Globus pallidus (tissue), 1 donor: ENCODE results near the gene SERGEF.
"Not testable (repeated sequence)": the region's sequence is repeated elsewhere in the genome, so short reads cannot be mapped to it uniquely, and the experiment has no call there.

Source experiments
- DNase-seq: peaks from one replicate; pipeline ENCODE4 v3.0.0-alpha.2; 2015; ENCODE audit warnings: low spot score

The SERGEF gene

GRCh38 chr11:18000128-18000527 lies 12.7 kb downstream of the SERGEF start:
- DNase-seq, result not testable (repeated sequence)

GRCh38 chr11:17992916-17993315 lies 19.9 kb downstream of the SERGEF start:
- DNase-seq, result no peak

- DNase-seq, result no peak
These were observed 20.9 kb downstream of the SERGEF start for GRCh38 chr11:17991783-17992433.

GRCh38 chr11:17989306-17989705 lies 23.5 kb downstream of the SERGEF start:
- DNase-seq, result no peak

- no peak for DNase-seq
These were observed 24.4 kb downstream of the SERGEF start for GRCh38 chr11:17988465-17988864.

DNA sequence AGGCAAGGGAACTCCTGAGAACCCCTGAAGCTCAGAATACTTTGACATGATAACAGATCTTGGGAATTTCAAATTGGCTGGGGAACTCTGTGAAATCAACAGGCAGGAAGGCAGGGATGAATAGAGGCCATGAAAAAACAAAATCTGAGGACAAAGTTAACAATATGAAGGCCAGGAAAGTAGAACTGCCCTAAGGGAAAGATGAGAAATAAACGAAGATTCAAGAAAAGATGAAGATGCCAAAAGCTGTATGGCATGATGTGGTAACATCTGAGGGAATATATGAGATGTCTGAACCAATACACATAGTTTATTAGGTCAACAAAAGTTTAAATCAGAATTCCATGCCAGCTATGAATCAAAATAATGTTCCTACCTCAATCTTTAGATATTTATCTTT lies 25.0 kb downstream of the SERGEF start:
- DNase-seq, result no peak

DNA sequence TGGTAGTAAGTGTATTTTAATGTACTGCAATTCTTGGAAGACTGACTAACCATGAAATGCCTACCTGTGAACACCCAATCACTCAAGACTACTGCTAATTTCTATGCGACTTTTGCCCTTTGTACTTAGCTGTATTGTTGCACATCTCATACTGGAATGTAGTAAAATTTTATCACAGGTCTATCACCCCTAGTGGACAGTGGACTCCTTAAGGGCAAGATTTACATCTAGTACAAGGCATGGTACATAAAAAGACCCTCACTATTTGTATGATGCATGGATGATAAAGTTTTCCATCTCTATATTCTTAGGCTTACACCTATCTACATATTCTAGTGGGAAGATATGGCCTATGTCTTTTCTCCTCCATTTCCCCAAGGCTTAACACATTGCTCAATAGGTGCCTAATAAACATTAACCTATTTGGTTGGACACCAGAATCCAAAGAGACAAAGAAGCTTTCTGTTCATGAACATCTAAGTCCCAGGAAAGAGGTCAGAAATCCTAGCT lies 26.1 kb downstream of the SERGEF start:
- no peak for DNase-seq

GRCh38 chr11:17986007-17986710 lies 26.7 kb downstream of the SERGEF start:
- no peak for DNase-seq

- DNase-seq, result no peak
These were observed 27.3 kb downstream of the SERGEF start for GRCh38 chr11:17985517-17985916.

DNA sequence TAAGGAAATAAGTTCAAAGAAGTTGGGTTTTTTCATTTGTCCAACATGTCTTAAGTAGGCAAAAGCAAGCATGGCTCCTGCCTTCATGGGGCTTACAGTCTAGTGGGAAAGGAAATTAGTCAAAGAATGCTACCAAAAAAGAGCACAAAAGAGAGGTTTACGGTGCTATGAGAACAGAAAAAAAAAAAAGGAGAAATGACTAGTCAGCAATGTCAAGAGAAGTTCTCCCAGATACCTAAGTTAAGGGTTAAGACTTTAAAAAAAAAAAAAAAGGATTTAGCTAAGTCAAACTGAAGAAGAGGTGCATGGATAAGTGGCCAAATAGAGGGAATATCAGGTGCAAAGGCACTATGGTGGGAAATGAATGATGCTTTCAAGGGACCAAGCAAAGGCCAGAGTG lies 29.3 kb downstream of the SERGEF start:
- DNase-seq, result no peak

DNA sequence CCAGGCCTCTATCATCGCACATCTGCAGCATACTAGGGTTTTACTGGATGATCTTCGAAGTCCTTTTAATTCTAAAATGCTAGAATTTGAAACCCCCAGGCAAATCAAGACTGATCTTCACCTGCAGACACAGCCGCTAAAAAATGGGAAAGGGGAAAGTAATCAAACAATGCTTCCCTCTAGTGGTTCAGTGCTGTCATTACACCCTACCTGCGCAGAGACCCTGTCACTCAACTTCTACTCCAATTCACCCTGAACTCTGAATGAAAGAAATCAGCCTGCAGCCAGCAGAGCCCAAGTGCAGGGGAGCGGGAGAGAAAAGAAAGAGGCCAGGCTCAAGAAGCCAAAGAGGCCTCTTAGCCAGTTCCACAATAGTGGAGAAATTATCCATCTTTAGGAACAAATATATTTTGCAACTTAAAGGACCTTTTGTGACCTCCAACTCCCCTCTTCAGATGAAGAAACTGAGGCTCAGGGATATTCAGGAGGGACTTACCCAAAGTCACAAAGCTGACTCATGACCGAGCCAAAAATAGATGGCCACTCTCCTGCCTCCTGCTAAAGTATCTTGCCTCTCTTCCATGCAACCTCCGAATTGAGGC lies 33.0 kb downstream of the SERGEF start:
- no peak for DNase-seq

DNA sequence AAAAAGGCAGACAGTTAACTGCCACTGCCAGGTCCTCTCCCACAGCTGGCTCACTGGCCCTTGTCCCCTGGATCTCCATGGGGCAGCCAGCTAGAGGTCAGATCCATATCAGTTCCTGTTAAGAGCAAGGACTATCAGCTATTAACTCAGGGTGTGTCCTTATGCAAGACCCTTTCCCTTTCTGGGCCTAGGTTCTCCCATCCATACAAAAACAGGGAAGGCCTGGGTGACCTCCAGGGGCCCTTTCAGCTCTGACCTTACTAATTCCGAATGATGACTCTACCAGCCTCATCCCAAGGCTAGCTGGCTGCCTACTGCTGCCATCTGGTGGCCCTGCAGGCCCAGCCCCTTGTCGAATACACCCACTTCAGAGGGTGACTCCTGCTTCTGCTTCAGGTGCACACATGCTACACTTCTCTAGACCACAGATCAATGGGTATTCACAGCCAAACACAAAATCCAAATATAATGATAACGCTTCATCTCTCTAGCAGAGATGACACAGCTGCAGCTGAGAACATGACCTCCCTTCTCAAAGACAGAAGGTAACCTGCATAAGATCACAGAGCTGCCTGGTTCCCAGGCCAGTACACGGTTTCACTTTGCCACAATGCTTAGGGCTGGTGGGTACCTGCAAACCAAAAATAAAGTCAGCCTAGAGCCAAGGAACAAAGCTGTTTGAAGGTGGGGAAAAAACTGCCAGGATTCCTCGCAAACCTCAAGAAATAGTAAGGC lies 34.1 kb downstream of the SERGEF start:
- peak; percentile 27 for DNase-seq

GRCh38 chr11:17976651-17977050 lies 36.2 kb downstream of the SERGEF start:
- no peak for DNase-seq

DNA sequence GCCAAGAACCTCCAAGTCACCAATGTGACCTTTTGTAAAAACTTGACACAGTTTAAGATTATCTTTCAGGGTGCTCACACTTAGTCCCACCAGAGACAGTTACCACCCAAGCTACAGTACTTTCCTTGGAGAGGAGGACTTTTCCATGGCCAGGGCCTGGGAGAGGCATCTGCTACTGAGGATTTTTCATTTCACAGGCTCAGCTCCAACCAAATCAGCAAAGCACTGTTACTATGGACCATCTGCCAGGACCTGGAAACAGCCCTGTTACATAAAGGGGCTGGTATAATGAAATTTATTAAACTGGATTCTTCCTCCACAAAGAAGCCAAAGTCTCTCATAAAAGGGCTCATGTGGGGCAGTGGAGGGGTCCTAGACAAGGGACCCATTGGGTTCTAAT lies 38.6 kb downstream of the SERGEF start:
- DNase-seq, result no peak

- no peak for DNase-seq
These were observed 39.9 kb downstream of the SERGEF start for GRCh38 chr11:17972987-17973386.

DNA sequence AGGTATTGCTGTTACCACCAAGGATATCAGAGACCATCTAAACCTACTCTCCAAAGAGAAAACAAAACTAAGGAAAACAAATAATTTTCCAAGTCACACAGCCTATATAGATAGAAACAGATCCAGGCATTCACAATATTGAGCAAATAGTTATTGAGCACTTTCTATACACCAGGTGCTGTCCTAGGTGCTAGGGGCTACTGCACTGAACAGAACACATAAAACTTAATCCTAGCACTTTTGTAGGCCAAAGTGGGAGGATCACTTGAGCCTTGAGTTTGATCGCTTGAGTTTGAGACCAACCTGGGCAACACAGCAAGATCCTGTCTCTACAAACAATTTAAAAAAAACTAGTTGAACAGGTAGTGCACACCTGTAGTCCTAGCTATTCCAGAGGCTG lies 44.6 kb downstream of the SERGEF start:
- DNase-seq, result no peak

- DNase-seq, result no peak
These were observed 45.2 kb downstream of the SERGEF start for GRCh38 chr11:17967661-17968060.

DNA sequence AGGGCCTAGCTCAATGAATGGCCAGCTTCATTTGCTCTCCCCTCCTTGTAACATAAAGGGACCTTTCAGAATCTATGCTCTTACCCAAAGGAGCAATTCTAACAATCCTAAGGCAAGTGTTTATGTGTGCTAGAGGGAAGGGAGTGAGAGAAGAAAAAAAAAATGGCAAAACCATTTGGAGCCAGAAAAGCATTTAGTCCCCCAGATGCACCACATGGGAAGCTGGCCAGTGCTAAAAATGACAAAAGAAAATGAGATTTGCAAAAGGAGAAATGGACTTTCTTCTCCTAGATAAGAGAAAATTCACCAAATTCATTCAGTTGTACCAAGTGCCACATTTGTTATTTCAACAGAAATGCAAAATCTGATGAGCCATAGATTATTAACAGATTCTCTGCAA lies 52.8 kb downstream of the SERGEF start:
- DNase-seq, result no peak

- DNase-seq, result no peak
These were observed 54.4 kb downstream of the SERGEF start for GRCh38 chr11:17958446-17958845.

- no peak for DNase-seq
These were observed 58.2 kb downstream of the SERGEF start for GRCh38 chr11:17954395-17955252.

DNA sequence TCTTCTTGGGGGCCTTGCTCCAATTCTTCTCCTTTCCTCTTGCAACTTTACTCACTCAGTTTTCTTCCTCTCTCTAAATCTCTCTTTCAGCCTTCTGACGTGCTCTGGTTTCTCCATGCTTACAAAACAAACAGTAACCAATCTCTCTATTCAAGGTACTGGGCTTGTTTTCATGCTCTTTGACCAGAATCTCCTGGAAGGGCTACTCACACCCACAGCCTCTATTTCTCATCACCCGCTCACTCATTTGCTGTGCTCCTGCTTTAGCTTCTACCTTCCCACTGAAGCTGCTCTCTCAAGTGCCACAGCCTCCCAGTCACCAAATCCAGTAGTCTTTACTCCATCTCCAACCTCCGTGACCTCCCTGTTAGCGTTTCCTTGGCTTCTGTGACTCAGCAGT lies 60.4 kb downstream of the SERGEF start:
- DNase-seq, result no peak
